HG02763 (cell line): ENCODE results near the gene ZEB2.
A peak's percentile ranks its signal among the peaks of the same experiment; 100 is the strongest.

Source experiments
- ATAC-seq: cut with Tn5 transposase; IDR thresholded peaks from one replicate; pipeline ENCODE4 v1.9.1; 2021; ENCODE audit warnings: mild to moderate bottlenecking, moderate library complexity; ENCODE audit not compliant: unreplicated experiment

Gene ZEB2

DNA sequence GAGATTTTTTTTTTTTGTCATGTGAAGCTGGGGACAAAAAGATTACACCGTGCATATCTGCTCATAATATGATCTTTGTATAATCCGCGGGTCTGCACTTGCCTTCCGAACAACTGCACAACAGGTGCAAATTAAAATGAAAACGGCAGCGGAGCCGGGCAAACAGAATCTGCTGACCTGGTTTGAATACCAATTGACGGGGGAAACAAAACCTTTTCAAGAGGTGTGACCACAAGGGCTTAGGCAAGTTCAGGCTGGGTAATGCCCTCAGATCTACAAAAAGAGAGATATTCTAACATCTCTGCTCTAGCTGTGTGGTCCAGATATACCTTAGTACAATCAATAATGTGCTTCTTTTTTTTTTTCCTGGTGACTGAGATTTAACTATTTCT, 88.5 kb downstream of the ZEB2 start:
- ATAC-seq, result no peak

DNA sequence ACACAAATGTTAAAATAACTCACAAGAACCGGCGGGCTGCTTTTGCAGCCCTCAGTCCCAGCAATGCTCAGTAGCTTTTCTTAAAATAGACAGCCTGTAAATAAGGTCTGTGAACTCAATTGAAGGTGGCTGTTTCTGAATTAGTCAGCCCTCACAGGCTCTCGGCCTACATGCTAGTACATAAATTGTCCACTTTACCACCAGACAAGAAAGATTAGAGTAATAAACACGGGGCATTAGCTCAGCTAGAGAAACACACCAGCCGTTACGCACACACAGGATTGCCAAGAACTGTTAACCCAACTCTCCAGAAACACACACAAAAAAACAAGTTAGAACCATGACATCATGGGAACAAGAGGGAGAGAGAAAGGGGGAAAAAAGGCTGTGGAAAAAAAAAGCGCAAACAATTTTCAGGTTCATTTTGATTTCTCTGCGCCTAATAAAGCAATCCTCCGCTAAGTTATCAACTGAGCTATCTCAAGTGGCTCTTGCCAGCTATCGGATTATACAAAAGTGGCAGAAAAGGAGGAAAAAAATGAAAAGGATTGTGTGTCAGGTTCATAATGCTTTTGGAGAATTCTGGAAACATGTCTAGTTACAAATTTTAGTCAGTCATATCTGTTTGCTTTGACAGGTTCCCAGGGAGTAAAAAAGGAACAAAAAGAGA, 89.1 kb downstream of the ZEB2 start:
- peak; percentile 88 for ATAC-seq

DNA sequence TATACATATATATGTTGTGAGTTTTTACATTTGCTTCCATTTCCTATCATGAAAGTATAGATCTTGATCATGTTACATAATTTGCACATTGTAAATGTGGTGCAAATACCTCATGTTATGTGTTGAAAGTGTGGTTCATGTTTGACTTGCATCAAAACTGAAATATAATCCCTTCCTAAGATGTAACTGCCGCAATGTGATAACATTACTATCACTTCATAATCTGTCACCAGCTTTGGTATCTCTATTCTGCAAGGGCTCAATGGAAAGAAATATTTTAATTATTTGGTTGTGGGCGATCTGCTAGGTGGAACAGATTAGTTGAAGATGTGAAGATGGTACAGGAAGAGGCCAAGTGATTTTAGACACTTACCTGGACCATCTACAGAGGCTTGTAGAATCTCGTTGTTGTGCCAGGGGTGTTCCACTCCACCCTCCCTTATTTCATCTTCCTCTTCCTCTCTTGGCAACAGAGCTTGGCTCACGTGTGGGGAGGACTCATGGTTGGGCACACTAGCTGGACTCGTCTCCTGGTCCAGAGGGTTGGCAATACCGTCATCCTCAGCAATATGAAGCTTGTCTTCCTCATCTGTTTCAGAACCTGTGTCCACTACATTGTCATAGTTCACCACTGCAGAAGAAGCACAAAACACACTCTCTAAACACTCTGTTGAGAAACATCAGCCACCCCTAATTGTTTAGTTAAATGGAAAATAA, 90.4 kb downstream of the ZEB2 start:
- ATAC-seq, result no peak

- ATAC-seq, result no peak
Measured at GRCh38 chr2:144426981-144427479, 92.9 kb downstream of the ZEB2 start.

DNA sequence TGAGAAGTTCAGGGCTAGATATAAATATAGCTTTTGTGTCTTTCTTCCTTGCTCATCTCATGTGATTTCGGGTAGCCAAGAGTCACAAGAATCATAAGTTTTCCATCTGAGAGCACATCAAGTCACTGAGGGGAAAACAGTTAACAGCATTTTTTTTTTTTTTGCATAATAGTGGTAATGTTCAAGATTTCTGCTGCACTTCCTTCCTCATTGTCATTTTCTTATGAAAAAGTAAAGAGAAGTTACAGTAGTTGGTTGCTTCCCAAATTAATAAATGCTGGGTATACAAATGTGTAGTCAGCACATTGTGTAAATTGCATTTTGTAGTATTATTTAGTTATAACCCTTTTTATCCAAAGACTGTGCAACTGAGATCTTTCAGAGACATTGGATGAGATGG, 93.6 kb downstream of the ZEB2 start:
- no peak for ATAC-seq

- no peak for ATAC-seq
Measured at GRCh38 chr2:144424559-144425240, 95.2 kb downstream of the ZEB2 start.

GRCh38 chr2:144421606-144422510, 98.1 kb downstream of the ZEB2 start:
- ATAC-seq, result no peak

- ATAC-seq, result no peak
Measured at GRCh38 chr2:144419218-144419617, 100.7 kb downstream of the ZEB2 start.

GRCh38 chr2:144415386-144415785, 104.5 kb downstream of the ZEB2 start:
- no peak for ATAC-seq

DNA sequence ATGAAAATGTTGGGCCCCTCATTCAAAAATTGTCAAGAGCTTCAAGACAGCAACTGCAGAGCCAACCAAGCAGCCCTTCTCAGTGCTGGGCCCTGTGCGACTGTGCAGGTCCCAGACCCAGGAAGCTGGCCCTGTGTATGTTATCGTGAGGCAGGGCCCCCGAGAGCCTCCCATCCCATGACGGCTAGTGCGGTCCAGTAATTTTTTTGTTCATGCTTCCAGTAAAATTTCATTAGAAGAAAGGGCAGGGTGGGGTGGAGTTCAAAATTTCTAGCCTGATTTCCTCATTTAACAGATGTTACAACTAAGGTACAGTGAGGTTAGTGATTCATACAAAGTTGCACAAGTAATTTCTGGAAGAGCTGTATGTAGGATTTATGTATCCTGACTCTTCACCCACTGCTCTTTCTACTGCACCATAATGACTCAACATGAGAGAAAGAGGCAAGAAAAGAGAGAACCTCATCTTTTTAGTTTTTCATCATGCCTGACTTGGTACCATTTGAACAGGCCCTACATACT, 105.5 kb downstream of the ZEB2 start:
- ATAC-seq, result no peak

- ATAC-seq, result no peak
Measured at GRCh38 chr2:144412709-144413108, 107.2 kb downstream of the ZEB2 start.

DNA sequence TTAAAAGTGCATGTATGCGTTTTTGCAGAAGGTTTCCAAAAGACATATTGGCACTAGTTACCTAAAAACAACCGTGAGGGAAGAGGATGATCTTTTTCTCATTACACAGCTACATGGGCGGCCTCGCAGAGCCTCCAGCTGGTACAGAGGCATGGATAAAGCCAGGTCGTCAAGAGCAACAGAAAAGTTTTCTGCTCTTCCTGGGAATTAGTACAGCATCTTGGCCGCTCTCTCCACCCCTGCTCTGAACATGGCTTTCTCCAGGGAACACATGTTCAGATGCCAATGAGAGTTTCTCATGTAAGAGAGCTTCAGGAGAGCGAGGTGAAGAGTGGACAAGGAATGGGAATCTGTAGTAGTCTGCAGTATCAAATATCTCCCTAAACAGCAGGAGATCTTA, 108.4 kb downstream of the ZEB2 start:
- ATAC-seq, result no peak

DNA sequence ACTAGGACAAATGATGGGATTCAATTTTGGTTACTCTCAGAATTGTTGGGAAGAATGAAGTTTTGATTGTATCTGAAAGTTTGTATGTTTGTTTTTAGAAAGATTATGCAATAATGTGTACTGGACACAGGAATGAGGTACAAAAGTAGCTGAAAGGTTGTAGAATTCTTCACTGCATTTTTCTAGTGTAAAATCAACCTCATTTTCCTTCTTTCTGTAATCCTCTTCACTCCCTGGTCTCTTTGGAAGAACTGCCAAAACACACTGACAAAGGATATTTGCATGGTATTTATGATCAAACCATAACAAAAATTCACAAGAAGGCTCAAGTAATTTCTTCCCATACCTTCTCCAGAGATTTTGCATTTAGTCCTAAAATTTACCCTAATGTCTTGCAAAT, 110.7 kb downstream of the ZEB2 start:
- ATAC-seq, result no peak

DNA sequence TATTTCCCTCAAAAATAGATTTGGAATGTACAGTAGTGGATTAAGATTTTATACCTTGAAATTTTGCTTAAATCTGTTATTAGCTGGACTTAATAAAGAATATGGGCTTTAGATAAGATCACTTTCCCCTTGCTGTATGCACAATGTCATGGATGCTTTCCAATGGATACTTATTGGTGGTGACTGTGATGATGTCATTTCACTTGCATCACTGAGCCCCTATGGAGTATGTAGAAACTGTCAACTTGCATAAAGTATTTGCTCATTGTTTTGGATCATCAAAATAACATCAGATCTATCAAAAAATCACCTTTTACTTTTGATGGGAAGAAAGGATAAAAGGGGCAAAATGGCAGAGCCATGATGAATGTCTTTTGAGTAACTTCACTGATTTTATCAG, 112.7 kb downstream of the ZEB2 start:
- no peak for ATAC-seq

DNA sequence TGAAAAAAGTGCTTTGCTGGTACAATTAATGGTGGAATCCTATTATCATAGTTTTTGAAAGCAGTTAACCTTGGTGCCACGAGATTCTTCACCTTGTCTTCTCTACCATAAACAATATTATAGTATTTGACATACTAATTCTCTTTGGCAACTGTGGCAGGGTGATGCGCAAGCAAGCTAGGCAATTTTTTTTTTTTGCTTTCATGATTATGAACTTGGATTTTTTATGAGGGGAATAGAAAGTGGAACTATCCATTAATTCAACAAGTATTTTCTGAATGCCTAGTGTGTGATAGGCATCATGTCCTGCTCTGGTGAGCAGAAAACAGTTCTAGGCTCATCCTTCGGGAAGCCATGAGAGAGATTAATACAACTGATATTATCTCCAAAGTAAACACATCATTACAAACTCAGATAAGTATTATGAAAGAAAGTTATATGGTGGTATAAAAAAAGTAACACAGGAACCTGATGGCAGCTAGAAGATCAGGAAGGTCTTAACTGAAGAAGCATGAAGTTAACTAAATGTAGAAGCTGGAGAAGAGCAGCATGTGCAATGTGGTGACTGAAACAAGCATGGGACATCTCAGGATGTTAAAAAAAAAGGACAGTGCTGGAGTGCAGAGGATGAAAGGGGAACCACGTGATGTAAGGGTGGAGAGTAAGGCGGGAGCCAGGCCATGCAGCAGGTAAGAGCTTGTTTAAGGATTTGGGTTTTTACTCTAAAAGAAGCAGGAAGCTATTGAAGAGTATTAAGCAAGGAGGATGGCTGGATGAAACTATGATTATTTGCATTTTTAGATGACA, 113.7 kb downstream of the ZEB2 start:
- no peak for ATAC-seq

DNA sequence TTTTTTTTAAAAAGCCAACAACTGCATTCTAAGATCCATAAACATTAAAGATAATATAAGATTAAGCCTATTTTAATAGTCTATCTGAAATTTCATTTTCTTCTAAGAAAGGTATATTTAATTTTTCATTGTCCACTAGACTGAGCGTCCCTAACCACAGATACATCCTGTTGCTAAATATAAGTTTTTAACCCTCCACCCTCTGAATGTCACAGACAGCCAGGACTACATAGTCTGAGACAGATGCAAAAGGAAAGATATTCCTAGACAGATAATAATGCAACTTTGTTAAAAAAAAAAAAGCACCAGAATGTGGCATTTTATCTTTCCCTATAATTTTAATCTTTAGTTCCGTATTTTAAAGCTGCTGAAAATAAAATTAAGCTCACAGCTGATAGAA, 114.6 kb downstream of the ZEB2 start:
- ATAC-seq, result no peak

DNA sequence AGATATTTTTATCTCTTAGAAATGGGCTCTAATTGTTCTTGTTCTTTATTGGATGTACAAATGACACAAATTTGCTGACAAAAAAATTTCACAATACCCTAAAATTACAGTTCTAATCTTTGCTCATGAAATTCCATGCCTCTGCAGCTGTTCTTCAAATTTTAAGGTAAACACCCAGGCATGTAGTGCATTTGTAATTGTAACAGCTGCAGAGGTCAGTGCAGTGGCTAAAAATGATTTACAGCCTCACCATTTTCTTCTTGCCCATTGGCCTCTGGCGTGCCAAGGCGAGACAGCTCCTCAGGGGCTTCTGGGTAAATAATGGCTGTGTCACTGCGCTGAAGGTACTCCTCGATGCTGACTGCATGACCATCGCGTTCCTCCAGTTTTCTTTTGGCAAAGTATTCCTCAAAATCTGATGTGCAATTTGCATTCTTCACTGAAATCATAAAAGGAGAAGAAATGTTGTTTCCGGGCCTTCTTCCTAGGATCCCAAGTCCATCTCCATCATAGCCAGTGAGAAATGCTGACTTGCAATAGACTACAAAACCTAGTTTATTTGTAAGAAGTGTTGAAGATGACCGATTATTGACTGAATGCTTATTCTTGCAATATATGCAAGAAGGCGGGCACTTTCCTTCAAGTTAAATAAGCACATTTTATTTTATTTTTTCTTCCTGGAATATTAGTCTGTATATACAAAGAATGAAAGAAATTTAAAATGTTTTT, 115.2 kb downstream of the ZEB2 start:
- no peak for ATAC-seq

GRCh38 chr2:144403933-144404332, 116.0 kb downstream of the ZEB2 start:
- ATAC-seq, result no peak

- no peak for ATAC-seq
Measured at GRCh38 chr2:144402251-144402650, 117.7 kb downstream of the ZEB2 start.
